H9 (cell line): ENCODE data around the gene ASB10. TPM values are rescaled to one million over a fixed set of nuclear protein-coding genes. Genes with fewer than 3 reads are reported as not detected.

Source experiments
- DNase-seq: peaks from one replicate; pipeline ENCODE4 v3.0.0-alpha.2; 2017
- H2AFZ ChIP-seq: one replicate; pipeline ENCODE4 v1.6.1; 2013; ENCODE audit warnings: mild to moderate bottlenecking, low read length, control low read depth, moderate library complexity
- H2AK5ac ChIP-seq: 2 replicates; pipeline ENCODE4 v1.6.1; 2013; ENCODE audit warnings: low read length, control low read depth, mixed read lengths; ENCODE audit not compliant: insufficient read length
- H2BK120ac ChIP-seq: one replicate; pipeline ENCODE4 v1.6.1; 2013; ENCODE audit warnings: low read depth, mild to moderate bottlenecking, low read length, control low read depth, inconsistent platforms; ENCODE audit not compliant: poor library complexity, severe bottlenecking
- H2BK12ac ChIP-seq: 2 replicates; pipeline ENCODE4 v1.6.1; 2013; ENCODE audit warnings: low read length, control low read depth, mixed read lengths, low read depth; ENCODE audit not compliant: insufficient read length
- H2BK15ac ChIP-seq: 2 replicates; pipeline ENCODE4 v1.6.1; 2013; ENCODE audit warnings: low read depth, low read length, control low read depth
- H2BK20ac ChIP-seq: one replicate; pipeline ENCODE4 v1.6.1; 2013; ENCODE audit warnings: low read depth, mild to moderate bottlenecking, low read length, control low read depth, inconsistent platforms; ENCODE audit not compliant: poor library complexity, severe bottlenecking
- H2BK5ac ChIP-seq: 2 replicates; pipeline ENCODE4 v1.6.1; 2013; ENCODE audit warnings: low read length, control low read depth, mixed read lengths; ENCODE audit not compliant: insufficient read length
- H3K14ac ChIP-seq: 2 replicates; pipeline ENCODE4 v1.6.1; 2013; ENCODE audit warnings: low read length, control low read depth; ENCODE audit not compliant: insufficient read depth
- H3K18ac ChIP-seq: 2 replicates; pipeline ENCODE4 v1.6.1; 2013; ENCODE audit warnings: low read depth, mild to moderate bottlenecking, mixed read lengths, low read length, control low read depth; ENCODE audit not compliant: insufficient read length
- H3K23ac ChIP-seq: 2 replicates; pipeline ENCODE4 v1.6.1; 2013; ENCODE audit warnings: low read length, control low read depth, mixed read lengths, low read depth; ENCODE audit not compliant: insufficient read length
- H3K23me2 ChIP-seq: 2 replicates; pipeline ENCODE4 v1.6.1; 2013; ENCODE audit warnings: low read depth, mild to moderate bottlenecking, mixed read lengths, low read length, control low read depth; ENCODE audit not compliant: insufficient read length, poor library complexity, severe bottlenecking
- H3K27ac ChIP-seq: 2 replicates; pipeline ENCODE4 v1.5.1; 2013; ENCODE audit warnings: low read length, control low read depth, mixed read lengths, low read depth; ENCODE audit not compliant: insufficient read length
- H3K27me3 ChIP-seq: 2 replicates; pipeline ENCODE4 v1.6.1; 2013; ENCODE audit warnings: low read length, control low read depth, inconsistent platforms; ENCODE audit not compliant: insufficient read depth
- H3K4ac ChIP-seq: 2 replicates; pipeline ENCODE4 v1.6.1; 2013; ENCODE audit warnings: low read depth, mild to moderate bottlenecking, control low read depth, inconsistent platforms, low read length, moderate library complexity
- H3K4me1 ChIP-seq: 2 replicates; pipeline ENCODE4 v1.6.1; 2013; ENCODE audit warnings: low read length, control low read depth, inconsistent platforms; ENCODE audit not compliant: insufficient read depth
- H3K4me2 ChIP-seq: 2 replicates; pipeline ENCODE4 v1.6.1; 2013; ENCODE audit warnings: low read length, control low read depth, mixed read lengths; ENCODE audit not compliant: insufficient read length, insufficient read depth
- H3K56ac ChIP-seq: 2 replicates; pipeline ENCODE4 v1.6.1; 2013; ENCODE audit warnings: low read depth, mild to moderate bottlenecking, mixed read lengths, low read length, control low read depth; ENCODE audit not compliant: insufficient read length
- H3K79me1 ChIP-seq: 2 replicates; pipeline ENCODE4 v1.6.1; 2013; ENCODE audit warnings: low read depth, mild to moderate bottlenecking, moderate library complexity, low read length, control low read depth, inconsistent platforms; ENCODE audit not compliant: insufficient read depth, poor library complexity, severe bottlenecking
- H3K79me2 ChIP-seq: 2 replicates; pipeline ENCODE4 v1.6.1; 2013; ENCODE audit warnings: low read length, control low read depth, inconsistent platforms; ENCODE audit not compliant: insufficient read depth
- H3K9ac ChIP-seq: 2 replicates; pipeline ENCODE4 v1.6.1; 2013; ENCODE audit warnings: low read length, control low read depth, mixed read lengths; ENCODE audit not compliant: insufficient read length; ENCODE audit errors: extremely low read depth
- H3K9me3 ChIP-seq: one replicate; pipeline ENCODE4 v1.6.1; 2013; ENCODE audit warnings: low read depth, low read length, inconsistent platforms; ENCODE audit not compliant: control insufficient read depth
- H3T11ph ChIP-seq: one replicate; pipeline ENCODE4 v1.6.1; 2013; ENCODE audit warnings: mild to moderate bottlenecking, low read length, control low read depth, inconsistent platforms
- H4K20me1 ChIP-seq: one replicate; pipeline ENCODE4 v1.6.1; 2013; ENCODE audit not compliant: control insufficient read depth, insufficient read length, insufficient read depth
- H4K5ac ChIP-seq: 2 replicates; pipeline ENCODE4 v1.6.1; 2013; ENCODE audit warnings: low read depth, mild to moderate bottlenecking, mixed read lengths, low read length, control low read depth; ENCODE audit not compliant: insufficient read length
- H4K8ac ChIP-seq: replicated peaks from 2 replicates; pipeline ENCODE4 v1.6.1; 2013; ENCODE audit warnings: low read length, control low read depth, mixed read lengths, low read depth; ENCODE audit not compliant: insufficient read length
- H4K91ac ChIP-seq: 2 replicates; pipeline ENCODE4 v1.6.1; 2013; ENCODE audit warnings: low read depth, mild to moderate bottlenecking, moderate library complexity, mixed read lengths, low read length, control low read depth; ENCODE audit not compliant: insufficient read length
- H3K27ac Mint-ChIP-seq, 3 experiments: 2 replicates in 2 of 3; 3 replicates in 1 of 3; pipeline ENCODE4 v1.8.0; 2020 to 2021; ENCODE audit warnings: mixed read lengths in 3 of 3, mild to moderate bottlenecking in 1 of 3, moderate library complexity in 1 of 3
- H3K27me3 Mint-ChIP-seq: 2 replicates; pipeline ENCODE4 v1.8.0; 2021; ENCODE audit warnings: low read depth, mild to moderate bottlenecking, moderate library complexity, mixed read lengths
- H3K36me3 Mint-ChIP-seq, 3 experiments: 2 replicates in 2 of 3; 3 replicates in 1 of 3; pipeline ENCODE4 v1.8.0; 2020 to 2021; ENCODE audit warnings: low read depth in 3 of 3, mixed read lengths in 3 of 3; ENCODE audit not compliant: insufficient read depth in 1 of 3
- H3K4me1 Mint-ChIP-seq, 2 experiments: 2 replicates each; pipeline ENCODE4 v1.8.0; 2020; ENCODE audit warnings: mixed read lengths in 2 of 2
- H3K4me3 Mint-ChIP-seq, 2 experiments: 2 replicates in 1 of 2; 3 replicates in 1 of 2; pipeline ENCODE4 v1.8.0; 2020 to 2021; ENCODE audit warnings: mild to moderate bottlenecking in 2 of 2, mixed read lengths in 2 of 2, moderate library complexity in 1 of 2
- H3K9me3 Mint-ChIP-seq, 2 experiments: 2 replicates in 1 of 2; 3 replicates in 1 of 2; pipeline ENCODE4 v1.8.0; 2020; ENCODE audit warnings: mild to moderate bottlenecking in 2 of 2, mixed read lengths in 2 of 2, moderate library complexity in 1 of 2
- CTCF ChIP-seq: fragments of 200-600 bp; sonication (generic); conservative IDR thresholded peaks from 3 replicates; pipeline ENCODE4 v1.8.0; 2021; ENCODE audit warnings: antibody characterized with exemption, mild to moderate bottlenecking
- WGBS: extraction: QIAGEN DNeasy Blood & Tissue Kit; methylation state at CpG from one replicate; pipeline ENCODE4 v1.1.7; 2013; ENCODE audit warnings: missing lambda C conversion rate, low lambda C conversion rate, mixed read lengths; ENCODE audit not compliant: insufficient read length; ENCODE audit errors: extremely low coverage; 5-methylcytosine and 5-hydroxymethylcytosine counted together
- total RNA-seq: library from RNA; stranded (reverse); gene quantifications from 2 replicates; pipeline ENCODE4 v1.2.1, GENCODE V29; 2021

The ASB10 gene
- total RNA-seq, 1 experiment from 2014 or later = not detected

GRCh38 chr7:151141311-151141854, 45.7 kb downstream of the ASB10 start:
- Histone ChIP-seq H2AK5ac (no peak overlapping the region), H3K27ac (no peak overlapping the region), H2BK15ac (no peak overlapping the region), H3K4ac (no peak overlapping the region), H2BK12ac (no peak overlapping the region), H3K79me2 (no peaks in the 10 kb centered on the region), H3K4me2 (no peak overlapping the region), H3K14ac (no peak overlapping the region), H4K8ac (no peak overlapping the region), H4K20me1 (no peaks in the 10 kb centered on the region), H2BK20ac (no peak overlapping the region), H2AFZ (no peak overlapping the region), H4K5ac (no peak overlapping the region), H3K18ac (no peak overlapping the region), H3K23me2 (no peaks in the 10 kb centered on the region), H3K79me1 (no peaks in the 10 kb centered on the region), H3T11ph (no peak overlapping the region), H3K27me3 (no peaks in the 10 kb centered on the region), H3K9ac (no peak overlapping the region), H3K23ac (no peak overlapping the region), H3K9me3 (no peaks in the 10 kb centered on the region), H2BK120ac (no peak overlapping the region), H3K56ac (no peak overlapping the region), H3K4me1 (no peaks in the 10 kb centered on the region; the same call in 1 of the 2 replicates), H4K91ac (no peak overlapping the region), H2BK5ac (no peak overlapping the region)
- Mint-ChIP-seq H3K4me1 (peaks cover 35 to 62% of the 10 kb centered on the region in 2 experiments), H3K9me3 (no peaks in the 10 kb centered on the region; a peak in 1 of 5 replicates), H3K27ac (peak overlapping the region in 1 of 3 experiments; percentile 40; a peak in 1 of 7 replicates), H3K36me3 (peaks cover 11 to 48% (median 22%) of the 10 kb centered on the region in 3 experiments; a peak in 6 of 7 replicates), H3K27me3 (no peaks in the 10 kb centered on the region; the same call in 1 of the 2 replicates), H3K4me3 (no peak overlapping the region)
- no CpG with 5 or more reads among the region's 9 CpGs for WGBS
- TF ChIP-seq CTCF = no peak
- DNase-seq = no peak
